DMS 273 treated with DMSO at 0.1 percent for 48 hours (cell line): Measurements from ENCODE around the gene SKP1.
"Not testable (repeated sequence)": the region's sequence is repeated elsewhere in the genome, so short reads cannot be mapped to it uniquely, and the experiment has no call there.

Experiments
- DNase-seq: peaks from one replicate; lab custom pipeline; 2025; lab: John Stamatoyannopoulos, UW

The SKP1 gene

DNA sequence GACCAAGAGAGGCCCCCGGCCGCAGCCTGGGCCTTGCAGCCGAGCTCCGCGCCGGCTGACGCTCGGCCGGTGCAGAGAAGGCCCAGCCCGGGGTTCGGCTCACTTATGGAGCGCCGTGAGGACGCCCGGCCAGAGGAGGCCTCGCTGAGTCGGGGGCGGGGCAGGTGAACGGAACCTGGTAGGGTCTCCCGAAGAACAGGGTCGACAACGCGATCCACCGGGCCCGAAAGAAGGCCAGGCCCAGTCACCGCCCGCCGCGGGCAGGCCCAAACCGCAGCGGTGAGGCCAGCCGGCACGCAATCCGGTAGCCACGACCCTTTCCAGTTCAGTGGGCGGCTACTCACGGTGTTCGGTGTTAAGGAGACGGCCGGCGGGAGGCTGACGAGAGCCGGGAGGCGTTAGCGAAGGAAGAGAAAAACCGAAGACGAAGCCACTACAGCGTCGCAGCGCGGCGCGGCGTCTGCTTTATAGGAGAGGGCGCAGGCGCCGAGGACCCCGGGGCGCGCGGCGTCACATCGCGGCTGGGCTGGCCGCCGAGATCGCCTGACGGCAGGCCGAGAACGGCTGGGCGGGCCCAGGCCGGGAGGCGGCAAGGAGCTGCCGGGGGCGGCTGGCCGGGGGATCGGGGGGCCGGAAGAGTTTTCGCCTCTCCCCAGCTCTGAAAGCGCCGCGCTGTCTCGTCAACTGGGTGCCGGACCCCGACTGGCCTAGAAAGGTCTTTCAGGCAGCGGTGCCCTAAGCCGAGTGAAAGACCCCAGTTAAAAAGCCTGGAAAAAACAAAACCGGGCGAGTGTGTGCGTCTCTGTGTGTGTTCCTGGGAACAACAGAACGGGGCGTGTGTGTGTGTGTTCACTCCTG, at the start of gene SKP1:
Gene SKP1 (minus strand): TSS at position 440 of the 858 bp plus-strand sequence. CDS start 2,928 bp downstream, outside the sequence.
- DNase-seq, result peak; percentile 61

DNA sequence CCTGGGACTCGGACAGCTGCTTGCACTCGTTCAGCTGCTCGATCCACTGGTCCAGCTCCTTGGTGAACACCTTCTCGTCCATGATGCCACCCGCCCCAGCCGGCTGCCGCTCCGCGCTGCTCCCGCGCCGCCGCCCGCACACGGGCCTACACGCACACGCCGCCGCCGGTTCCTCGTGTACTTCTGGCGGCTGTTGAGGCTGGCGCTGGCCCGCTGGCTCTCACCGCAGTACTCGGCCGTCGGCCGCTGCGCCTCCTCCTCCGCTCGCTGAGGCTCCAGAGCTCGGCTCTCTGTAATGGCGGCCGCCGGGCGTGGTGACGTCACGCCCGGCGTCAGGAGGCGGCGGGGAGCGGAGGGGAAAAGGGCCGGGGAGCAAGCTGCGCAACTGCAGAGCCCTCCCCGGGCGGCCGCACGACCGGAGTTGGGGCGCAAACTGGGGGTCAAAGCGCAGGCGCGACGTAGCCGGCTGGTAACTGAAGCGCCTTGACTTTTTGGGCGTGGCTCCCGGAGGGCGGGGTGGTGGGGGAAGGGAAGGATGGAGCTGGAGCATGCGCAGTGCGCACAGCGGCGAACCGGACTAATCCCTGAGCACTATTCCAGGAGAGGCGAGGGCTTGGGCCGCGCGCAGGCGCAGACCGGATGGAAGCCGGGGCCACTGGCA, 49.2 kb upstream of the SKP1 start, which contains the start of gene PPP2CA:
Gene PPP2CA (minus strand): TSS at position 294 of the 661 bp plus-strand sequence. CDS start 212 bp downstream, at position 82.
- DNase-seq, result peak; percentile 94

DNA sequence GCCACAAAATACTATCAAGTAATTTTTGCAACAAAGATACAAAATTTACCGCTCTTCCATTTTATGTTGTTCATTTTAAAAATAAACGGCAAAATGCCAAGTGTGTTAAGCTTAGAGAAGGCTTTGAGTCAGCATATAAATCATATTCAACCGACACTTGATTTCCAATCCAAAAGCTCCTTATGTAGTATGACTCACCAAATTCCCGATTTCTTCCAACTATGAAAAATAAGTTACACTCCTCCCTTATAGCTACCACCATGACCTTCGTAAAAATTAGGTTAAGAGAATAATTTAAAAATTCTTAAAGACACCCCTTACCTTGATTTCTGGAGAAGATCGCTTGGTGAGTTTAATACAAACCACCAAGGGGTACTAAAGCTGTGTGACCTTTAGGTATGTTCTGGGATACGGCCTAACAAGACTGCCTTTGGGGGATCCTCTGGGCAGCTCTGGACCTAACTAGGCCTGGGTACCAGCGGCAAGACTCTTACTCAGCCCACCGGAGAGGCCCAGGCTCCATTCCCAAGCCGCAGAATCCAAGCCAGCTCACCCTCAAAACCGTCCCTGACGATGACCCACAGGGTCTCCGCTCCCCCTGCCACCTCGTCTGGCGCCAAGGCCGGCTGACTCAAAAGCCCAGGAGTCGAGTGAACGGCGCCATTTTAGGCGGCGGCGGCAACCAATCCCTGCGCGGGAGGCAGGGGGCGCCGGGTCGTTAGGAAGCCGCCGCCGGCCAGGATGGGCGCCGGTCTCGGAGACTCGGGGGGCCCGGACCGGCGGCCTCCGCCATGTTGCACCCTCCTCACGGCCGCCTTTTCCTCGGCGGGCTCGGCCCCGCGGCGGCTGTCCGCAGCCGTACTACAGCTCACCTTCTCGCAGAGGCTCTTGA, 48.4 kb upstream of the SKP1 start:
- peak; percentile 12 for DNase-seq

DNA sequence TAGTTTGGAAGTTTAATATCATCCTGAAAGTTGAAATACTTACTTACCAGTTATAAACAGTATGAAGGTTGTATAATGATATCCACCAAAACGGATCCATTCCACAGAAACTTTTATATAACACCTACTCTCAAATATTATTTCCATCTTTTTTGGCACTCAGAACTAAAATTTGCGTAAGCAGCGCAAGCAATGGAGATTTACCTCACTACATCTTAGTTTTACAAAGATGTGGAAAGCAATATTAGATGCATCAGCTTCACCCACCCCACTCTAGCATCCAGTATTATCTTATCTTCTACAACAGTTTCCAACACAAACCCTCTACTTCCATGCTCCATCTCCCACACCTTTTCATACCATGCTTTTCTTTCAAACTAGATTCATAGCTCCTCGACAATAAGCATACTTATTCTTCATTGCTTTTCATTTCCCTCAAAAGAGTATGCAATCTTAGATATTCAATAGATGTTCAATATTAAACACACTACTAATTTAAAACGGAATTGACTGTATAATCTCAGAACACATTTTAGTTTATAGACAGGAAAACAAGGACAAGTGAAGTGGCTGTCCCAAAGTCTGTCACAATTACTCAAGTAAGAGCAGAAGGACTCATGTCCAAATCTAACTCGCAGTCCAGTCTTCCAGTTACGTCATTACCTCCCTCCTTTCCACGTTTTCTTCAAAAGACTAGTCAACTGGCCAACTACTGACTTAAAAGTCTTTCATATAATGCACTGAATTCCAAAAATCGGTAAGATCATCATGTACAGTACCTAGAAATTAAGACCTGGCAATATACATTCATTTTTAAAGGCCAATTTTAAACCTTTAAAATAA, 46.9 kb upstream of the SKP1 start:
- no peak for DNase-seq

DNA sequence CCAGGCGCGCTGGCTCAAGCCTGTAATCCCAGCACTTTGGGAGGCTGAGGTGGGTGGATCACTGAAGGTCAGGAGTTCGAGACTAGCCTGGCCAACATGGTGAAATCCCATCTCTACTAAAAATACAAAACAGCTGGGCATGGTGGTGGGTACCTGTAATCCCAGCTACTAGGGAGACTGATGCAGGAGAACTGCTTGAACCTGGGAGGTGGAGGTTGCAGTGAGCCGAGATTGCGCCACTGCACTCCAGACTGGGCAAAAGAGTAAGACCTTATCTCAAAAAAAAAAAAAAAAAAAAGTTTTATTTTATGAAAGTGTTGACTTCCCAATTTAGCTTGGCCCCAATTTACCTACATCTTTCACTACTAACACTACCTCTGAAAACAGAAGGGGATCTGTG, 44.9 kb upstream of the SKP1 start:
- DNase-seq, result not testable (repeated sequence)

DNA sequence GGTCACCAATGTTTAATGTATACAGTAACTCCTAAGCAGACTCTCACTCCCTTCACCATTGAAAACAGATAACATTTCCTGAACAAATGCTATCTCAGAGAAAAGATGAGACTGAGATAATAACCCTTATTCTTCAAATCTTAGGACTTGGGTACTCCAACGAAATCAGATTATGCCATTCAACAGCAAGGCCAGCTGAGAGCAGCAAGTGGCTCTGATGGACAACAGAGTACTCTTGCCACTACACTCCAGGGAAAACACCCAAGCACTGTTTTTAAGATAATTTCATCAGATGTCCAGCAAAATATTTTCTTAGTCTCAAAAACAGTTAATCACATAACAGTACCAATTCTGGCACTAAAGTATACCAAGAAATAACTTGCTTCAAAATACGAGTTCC, 39.0 kb upstream of the SKP1 start:
- DNase-seq, result no peak

DNA sequence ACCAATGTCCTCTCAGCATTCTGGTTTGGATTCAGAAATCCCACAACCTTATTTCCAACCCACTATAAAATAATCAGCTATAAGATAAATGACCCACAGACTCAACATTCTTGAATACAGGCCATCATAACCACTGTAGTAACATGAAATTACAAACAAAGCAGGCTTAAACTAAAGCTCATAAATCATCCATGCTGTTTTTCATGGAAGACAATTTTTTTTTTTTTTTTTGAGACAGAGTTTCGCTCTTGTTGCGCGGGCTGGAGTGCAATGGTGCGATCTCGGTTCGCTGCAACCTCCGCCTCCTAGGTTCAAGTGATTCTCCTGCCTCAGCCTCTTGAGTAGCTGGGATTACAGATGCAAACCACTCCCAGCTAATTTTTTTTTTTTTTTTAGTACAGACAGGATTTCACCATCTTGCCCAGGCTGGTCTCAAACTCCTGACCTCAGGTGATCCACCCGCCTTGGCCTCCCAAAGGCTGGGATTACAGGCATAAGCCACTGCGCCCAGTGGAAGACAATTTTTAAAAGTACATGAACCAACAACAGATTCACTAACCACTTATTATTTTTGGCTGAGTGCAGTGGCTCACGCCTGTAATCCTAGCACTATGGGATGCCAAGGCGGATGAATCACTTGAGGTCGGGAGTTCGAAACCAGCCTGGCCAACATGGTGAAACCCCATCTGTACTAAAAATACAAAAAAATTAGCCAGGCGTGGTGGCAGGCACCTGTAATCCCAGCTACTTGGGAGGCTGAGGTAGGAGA, 34.7 kb upstream of the SKP1 start:
- not testable (repeated sequence) for DNase-seq

DNA sequence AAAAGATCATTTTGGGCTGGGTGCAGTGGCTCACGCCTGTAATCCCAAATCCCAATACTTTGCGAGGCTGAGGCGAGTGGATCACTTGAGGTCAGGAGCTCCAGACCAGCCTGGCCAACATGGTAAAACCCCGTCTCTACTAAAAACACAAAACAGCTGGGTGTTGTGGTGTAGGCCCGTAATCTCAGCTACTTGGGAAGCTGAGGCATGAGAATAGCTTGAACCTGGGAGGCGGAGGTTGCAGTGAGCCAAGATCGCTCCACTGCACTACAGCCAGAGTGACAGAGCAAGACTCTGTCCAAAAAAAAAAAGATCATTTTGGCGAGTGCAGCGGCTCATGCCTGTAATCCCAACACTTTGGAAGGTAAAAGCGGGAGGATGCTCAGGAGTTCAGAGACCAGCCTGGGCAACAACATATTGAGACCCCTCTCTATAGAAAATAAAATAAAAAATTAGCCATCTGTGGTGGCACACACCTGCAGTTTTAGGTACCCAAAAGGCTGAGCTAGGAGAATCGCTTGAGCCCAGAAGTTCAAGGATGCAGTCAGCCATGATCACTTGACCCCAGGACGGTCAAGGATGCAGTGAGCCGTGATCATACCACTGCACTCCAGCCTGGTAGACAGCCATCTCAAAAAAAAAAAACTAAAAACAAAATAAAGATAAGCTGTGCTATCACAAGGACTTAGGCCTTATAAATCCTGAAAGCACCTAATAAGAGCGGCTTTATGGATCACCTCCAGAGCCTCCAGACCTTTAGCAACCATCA, 32.9 kb upstream of the SKP1 start:
- DNase-seq, result no peak

DNA sequence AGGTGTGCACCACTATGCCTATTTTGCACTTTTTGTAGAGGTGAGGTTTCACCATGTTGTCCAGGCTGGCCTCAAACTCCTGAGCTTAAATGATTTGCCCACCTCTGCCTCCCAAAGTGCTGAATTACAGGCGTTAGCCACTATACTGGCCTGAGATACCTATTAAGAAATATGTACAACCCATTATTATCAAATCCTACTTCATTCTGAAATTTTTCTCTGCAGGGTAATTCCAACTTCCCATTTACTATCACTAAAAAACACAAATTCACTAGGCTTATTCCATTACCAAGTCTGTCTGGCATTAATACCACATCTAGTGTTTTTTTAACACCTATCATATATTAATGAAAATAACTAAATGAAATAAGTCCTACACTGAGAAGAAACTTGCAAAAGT, 30.9 kb upstream of the SKP1 start:
- DNase-seq, result no peak

DNA sequence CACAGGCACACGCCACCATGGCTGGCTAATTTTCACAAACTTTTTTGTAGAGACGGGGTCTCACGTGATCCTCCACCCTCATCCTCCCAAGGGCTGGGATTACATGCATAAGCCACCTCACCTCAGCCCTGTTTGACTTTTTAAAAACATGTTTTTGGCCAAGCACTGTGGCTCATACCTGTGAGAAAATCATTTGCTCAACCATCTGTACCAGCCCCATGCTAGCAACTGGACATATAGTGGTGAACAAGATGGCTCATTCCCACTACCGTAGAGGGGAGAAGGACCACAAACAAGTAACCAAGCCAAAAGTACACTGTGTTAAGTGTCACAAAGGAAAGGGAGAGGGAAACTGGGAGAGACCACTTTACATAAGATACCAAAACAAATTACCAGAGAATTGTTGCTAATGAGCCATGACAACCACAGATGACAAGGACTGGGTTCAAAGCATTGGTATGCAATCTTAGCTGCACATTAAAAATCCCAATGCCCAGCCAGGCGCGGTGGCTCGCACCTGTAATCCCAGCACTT, 29.9 kb upstream of the SKP1 start:
- DNase-seq, result no peak

DNA sequence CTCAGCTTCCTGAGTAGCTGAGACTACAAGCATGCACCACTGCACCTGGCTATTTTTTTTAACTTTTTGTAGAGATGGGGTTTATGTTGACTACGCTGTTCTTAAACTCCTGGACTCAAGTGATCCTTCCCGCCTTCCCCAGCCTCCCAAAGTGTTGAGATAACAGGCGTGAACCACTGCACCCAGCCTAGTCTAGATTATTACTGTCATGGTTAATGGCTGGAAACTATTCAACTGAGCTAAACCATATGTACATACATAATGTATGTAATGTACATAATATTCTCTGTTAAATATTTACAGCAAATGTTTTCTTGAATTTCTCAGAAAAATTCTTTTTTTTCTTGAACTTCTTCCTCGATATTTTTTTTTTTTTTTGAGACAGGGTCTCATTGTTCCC, 27.8 kb upstream of the SKP1 start:
- no peak for DNase-seq

DNA sequence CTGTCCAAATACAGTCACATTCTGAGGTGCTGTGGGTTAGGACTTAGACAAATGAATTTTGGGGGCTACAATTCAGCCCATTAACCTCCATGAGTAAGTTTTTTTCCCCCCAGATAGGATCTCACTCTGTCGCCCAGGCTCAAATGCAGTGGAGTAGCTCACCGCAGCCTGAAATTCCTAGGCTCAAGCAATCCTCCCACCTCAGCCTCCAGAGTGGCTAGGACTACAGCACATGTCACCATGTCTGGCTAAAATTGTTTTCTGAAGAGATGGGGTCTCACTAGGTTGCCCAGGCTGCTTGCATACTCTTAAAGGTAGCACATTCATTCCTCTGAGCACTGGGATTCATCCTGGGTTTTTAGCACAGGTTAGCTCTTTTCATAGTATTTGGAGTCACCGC, 26.9 kb upstream of the SKP1 start:
- no peak for DNase-seq

DNA sequence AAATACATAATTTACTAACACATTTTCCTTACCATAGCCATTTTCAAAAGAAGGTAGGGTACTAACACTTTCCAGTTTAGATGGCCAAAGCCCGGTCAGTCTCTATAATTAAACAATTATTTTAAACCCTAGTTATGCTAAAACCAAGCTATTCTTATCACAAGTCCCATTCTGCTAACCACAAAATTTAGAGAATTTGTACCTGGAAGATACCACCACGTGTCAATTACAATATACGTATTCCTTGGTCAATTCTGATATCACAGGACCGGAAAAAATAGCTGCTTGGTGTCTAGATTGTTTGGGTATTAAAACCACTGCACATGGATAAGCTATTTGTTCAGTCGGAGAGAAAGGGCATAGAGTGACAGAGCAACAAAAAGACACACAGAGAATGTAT, 18.9 kb upstream of the SKP1 start:
- DNase-seq, result no peak

DNA sequence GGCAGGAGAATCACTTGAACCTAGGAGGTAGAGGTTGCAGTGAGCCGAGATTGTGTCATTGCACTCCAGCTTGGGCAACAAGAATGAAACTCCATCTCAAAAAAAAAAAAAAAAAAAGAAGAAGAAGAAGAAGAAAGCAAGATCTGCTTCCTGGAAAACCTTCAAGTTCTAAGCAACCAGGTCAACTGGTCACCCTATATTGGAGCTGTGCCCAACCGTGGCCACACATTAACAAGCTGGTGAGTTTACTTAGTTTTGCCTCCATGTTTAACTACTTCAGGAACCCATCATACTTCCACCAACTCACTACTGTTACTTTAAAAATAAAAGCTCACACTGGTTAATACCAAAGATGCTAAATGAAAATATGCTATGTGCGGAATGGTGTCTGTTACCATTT, 12.3 kb upstream of the SKP1 start:
- DNase-seq, result no peak

DNA sequence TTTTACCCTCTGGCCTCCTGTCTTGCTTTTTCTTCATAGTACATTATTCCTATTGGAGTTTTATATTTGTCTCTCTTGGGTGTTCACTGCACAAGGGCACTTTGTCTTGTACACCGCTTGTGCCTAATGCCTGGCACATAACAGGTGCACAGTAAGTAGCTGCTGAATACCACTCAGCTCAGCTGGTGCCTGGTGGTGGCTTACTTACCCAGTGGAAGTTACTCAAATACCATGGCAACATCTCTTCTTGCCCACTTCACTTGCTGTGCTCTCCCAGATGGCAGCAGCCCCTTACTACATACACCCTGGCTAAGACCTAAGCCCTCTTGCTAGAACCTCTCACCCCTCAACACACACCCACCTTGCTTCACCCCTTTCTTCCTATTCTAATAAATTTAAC, 11.3 kb upstream of the SKP1 start:
- DNase-seq, result no peak

DNA sequence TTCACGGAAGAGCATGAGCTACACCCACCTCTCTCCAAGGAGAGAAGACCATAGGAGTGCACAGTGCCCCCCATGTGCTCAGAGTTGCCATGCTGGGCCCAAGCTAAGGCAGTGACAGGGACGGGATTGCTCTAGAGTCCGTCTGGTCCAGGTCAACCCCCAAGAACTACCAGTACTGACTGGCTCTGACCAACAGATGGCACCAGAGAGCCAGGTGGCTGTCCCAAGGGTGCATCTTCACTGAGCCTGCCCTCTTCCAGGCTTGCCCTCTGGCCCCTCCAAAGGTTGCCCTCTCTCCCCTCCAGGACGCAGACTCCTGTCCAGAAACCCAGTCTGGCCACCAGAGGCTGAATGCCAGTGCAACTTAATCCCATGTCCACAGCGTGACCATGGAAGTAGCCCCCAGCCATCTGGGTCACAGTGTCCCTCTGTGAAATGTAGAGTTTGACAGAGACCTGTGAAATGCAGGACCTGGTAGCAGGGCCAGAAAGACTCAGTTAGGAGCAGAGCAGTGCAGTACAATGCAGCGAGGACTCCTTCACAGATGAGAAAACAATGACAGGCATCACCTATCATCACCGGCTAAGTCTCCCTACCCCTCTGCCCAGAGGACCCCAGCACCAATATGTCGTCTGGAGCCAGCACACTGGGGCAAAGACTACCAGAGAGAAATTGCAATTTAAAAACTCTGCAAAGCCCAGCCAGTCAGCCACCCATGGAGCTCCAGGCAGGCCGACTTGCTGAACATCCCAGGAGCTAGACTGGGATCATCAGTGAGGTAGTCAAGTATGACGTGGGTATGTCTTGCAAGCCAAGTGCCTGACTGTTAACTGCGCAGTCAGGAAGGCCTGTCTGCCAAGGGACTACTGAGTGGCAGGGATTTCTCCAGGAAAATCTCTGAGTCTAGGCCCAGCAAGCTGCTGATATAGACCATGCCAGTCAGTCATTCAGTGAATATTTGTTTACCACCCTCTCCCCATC, 7.7 kb upstream of the SKP1 start:
- peak; percentile 10 for DNase-seq

DNA sequence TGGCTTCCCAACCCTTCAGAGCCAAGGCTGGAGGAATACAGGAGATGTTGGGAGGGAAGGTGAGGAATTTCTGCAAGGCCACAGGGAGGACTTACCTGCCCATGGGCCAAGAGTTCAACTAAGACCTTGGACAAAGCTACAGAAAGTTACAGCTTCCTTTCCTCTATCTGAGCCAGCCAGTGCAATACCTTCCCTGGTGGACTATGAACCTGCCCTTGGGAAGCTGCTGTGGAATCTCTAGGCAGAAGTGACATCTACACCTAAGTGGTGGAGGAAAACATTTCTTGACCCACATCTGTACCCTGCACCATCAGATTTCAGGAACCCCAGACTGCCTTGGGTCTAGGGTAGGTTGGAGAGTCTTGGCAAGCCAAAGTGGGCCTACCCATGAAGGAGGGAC, 6.7 kb upstream of the SKP1 start:
- DNase-seq, result no peak

DNA sequence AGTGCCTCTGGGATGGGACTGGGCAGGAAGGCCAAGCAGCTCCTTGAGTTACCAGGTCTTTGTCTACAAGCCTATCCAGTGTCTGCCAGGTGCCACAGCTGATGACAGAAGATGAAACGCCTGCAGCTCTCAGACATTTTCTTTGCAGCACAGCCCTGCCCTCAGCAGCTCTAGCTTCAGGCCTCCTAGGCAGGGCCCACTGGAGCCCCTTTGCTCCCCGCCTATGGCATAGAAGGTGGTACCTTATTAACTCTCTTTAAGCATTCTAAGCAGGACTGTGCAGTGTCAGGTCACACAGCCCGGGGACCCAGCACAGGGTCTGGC, 1.3 kb upstream of the SKP1 start:
- DNase-seq, result no peak
